Sigmoid colon (tissue), 7 donors: Measurements from ENCODE around the gene MAP2. TPM values are rescaled to one million over a fixed set of nuclear protein-coding genes. Genes with fewer than 3 reads are reported as not detected.

ENCODE experiments used
- DNase-seq: peaks from one replicate; pipeline ENCODE4 v3.0.0-alpha.2; 2019
- H3K27ac ChIP-seq, 4 donors: fragments of 200-600 bp; sonication (generic); one replicate each; pipeline ENCODE4 v1.5.1; 2016 to 2019; ENCODE audit warnings: mild to moderate bottlenecking in 1 of 4
- H3K27me3 ChIP-seq, 3 donors: fragments of 200-600 bp; sonication (generic); one replicate each; pipeline ENCODE4 v1.5.1; 2019; ENCODE audit warnings: mild to moderate bottlenecking in 1 of 3
- H3K36me3 ChIP-seq, 4 donors: fragments of 200-600 bp; sonication (generic); one replicate each; pipeline ENCODE4 v1.5.1; 2016 to 2019
- H3K4me1 ChIP-seq, 4 donors: fragments of 200-600 bp; sonication (generic); one replicate each; pipeline ENCODE4 v1.5.1; 2017 to 2019
- H3K4me3 ChIP-seq, 4 donors: fragments of 200-600 bp; sonication (generic); one replicate each; pipeline ENCODE4 v1.5.1; 2017 to 2019; ENCODE audit warnings: mild to moderate bottlenecking in 2 of 4, moderate library complexity in 1 of 4
- H3K9me3 ChIP-seq, 4 donors: fragments of 200-600 bp in 3 of 4; sonication (generic) in 3 of 4; one replicate each; pipeline versions ENCODE4 v1.5.1 to v1.6.1; 2013 to 2019
- CTCF ChIP-seq, 4 experiments: fragments of 450-650 bp in 3 of 4; fragments of 200-600 bp in 1 of 4; IDR thresholded peaks; one replicate each; pipeline ENCODE4 v1.5.1; 2016 to 2019; ENCODE audit warnings: antibody characterized with exemption in 4 of 4, mild to moderate bottlenecking in 3 of 4, moderate library complexity in 2 of 4
- EP300 ChIP-seq, 4 donors: sonication (generic); formaldehyde crosslinking; IDR thresholded peaks; one replicate each; pipeline ENCODE4 v1.6.1; 2017; ENCODE audit warnings: antibody characterized with exemption in 4 of 4
- POLR2A ChIP-seq, 2 donors: fragments of 450-650 bp; IDR thresholded peaks; one replicate each; pipeline ENCODE4 v1.6.1; 2016; ENCODE audit warnings: antibody characterized with exemption in 2 of 2, mild to moderate bottlenecking in 2 of 2, moderate library complexity in 2 of 2
- POLR2AphosphoS5 ChIP-seq, 4 donors: sonication (generic); formaldehyde crosslinking; IDR thresholded peaks; one replicate each; pipeline ENCODE4 v1.6.1; 2017; ENCODE audit warnings: antibody characterized with exemption in 4 of 4
- WGBS, 2 donors: extraction: QIAGEN DNeasy Blood & Tissue Kit; methylation state at CpG; one replicate each; pipeline ENCODE4 v1.1.7; 2013; 5-methylcytosine and 5-hydroxymethylcytosine counted together
- intact Hi-C: fragments of 100-400 bp; cut with DNase I; formaldehyde crosslinking; loops from one replicate; pipeline ENCODE4 v1.15.1; 2023
- polyA plus RNA-seq, 3 donors: library from polyadenylated mRNA; stranded (reverse); fragments of 200-250 nt; gene quantifications; one replicate each; pipeline ENCODE4 v1.2.3, GENCODE V29; 2013
- total RNA-seq, 4 donors: library from RNA; depleted of rRNA; stranded (reverse); fragments of >200 nt; gene quantifications; one replicate each; pipeline ENCODE4 v1.1.0, GENCODE V29; 2016
- donor health status: healthy with polysubstance abuse.
- donor health status: Bipolar disorder and iron deficiency.
- donor health status: healthy.

MAP2 gene
- total and polyA plus RNA-seq, 7 donors, result 0.46 to 21.8 (median 8.4) TPM

DNA sequence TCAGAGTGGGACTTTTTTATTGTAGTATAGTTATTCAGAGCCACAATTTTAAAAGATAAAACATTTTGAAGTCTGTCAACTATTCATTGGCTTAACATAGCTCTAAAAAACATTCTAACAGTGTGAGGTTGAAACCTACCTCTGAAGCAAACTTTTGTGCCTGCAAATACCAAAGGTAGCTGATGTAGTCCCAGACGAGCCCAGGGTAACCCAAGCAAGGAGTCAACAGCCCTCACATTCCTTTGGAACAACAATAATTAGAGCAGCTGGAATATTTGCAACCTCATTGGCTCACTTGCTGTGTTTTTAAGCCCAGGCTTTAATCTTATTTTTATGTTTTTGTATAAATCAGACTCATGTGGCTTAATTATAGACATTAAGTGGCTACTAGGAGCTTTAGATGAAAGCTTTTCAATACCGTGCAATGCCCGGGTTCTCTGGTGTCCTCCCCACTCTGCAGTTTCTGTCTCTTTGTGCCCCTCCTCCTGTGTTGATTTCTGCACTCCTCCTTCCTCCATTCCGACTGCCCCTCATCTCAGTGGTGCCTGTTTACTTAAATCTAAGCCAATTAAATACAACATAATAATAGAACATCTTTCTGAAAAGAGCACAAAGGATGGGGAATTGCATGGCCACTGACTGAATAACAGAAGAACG is 189.9 kb downstream of the MAP2 start:
- DNase-seq, result no peak
- H3K27me3 ChIP-seq, result no peaks in the 10 kb centered on the region
- H3K27ac ChIP-seq, result no peak overlapping the region
- TF ChIP-seq POLR2A (IDR thresholded peaks at IDR 0.05) (no peak), EP300 (IDR thresholded peaks at IDR 0.05) (no peak), POLR2AphosphoS5 (IDR thresholded peaks at IDR 0.05) (no peak), CTCF (IDR thresholded peaks at IDR 0.05) (no peak)
- H3K4me1 ChIP-seq, result no peaks in the 10 kb centered on the region
- H3K9me3 ChIP-seq, result peaks cover 0 to 2% (median 0%) of the 10 kb centered on the region in 4 donors
- intact Hi-C loops, result no loop called here
- no peak overlapping the region for H3K4me3 ChIP-seq
- 48 to 51% methylated on average over 5 of the region's 5 CpGs for WGBS, 2 donors
- H3K36me3 ChIP-seq, result no peaks in the 10 kb centered on the region

- TF ChIP-seq EP300 (IDR thresholded peaks at IDR 0.05) (no peak), POLR2AphosphoS5 (IDR thresholded peaks at IDR 0.05) (no peak), POLR2A (IDR thresholded peaks at IDR 0.05) (no peak)
- H3K27me3 ChIP-seq, result no peaks in the 10 kb centered on the region
- peaks cover 0 to 2% (median 0%) of the 10 kb centered on the region in 4 donors for H3K9me3 ChIP-seq
- intact Hi-C loops, result no loop called here
- WGBS, 2 donors, result 42 to 47% methylated on average over 6 of the region's 6 CpGs
- DNase-seq, result no peak
- no peak overlapping the region for H3K4me3 ChIP-seq
- H3K4me1 ChIP-seq, result no peaks in the 10 kb centered on the region
- no peak overlapping the region for H3K27ac ChIP-seq
- no peaks in the 10 kb centered on the region for H3K36me3 ChIP-seq
These were observed 191.0 kb downstream of the MAP2 start for GRCh38 chr2:209614690-209615369.

GRCh38 chr2:209619782-209620181 is 195.9 kb downstream of the MAP2 start:
- Histone ChIP-seq H3K9me3 (peaks cover 0 to 2% (median 0%) of the 10 kb centered on the region in 4 donors), H3K27ac (no peak overlapping the region), H3K4me3 (no peak overlapping the region), H3K27me3 (no peaks in the 10 kb centered on the region), H3K4me1 (no peaks in the 10 kb centered on the region), H3K36me3 (no peaks in the 10 kb centered on the region)
- DNase-seq, result no peak
- intact Hi-C loops, result no loop called here
- TF ChIP-seq POLR2AphosphoS5 (IDR thresholded peaks at IDR 0.05), result no peak
- no peak for TF ChIP-seq CTCF (IDR thresholded peaks at IDR 0.05)
- no peak for TF ChIP-seq EP300 (IDR thresholded peaks at IDR 0.05)
- TF ChIP-seq POLR2A (IDR thresholded peaks at IDR 0.05), result no peak

DNA sequence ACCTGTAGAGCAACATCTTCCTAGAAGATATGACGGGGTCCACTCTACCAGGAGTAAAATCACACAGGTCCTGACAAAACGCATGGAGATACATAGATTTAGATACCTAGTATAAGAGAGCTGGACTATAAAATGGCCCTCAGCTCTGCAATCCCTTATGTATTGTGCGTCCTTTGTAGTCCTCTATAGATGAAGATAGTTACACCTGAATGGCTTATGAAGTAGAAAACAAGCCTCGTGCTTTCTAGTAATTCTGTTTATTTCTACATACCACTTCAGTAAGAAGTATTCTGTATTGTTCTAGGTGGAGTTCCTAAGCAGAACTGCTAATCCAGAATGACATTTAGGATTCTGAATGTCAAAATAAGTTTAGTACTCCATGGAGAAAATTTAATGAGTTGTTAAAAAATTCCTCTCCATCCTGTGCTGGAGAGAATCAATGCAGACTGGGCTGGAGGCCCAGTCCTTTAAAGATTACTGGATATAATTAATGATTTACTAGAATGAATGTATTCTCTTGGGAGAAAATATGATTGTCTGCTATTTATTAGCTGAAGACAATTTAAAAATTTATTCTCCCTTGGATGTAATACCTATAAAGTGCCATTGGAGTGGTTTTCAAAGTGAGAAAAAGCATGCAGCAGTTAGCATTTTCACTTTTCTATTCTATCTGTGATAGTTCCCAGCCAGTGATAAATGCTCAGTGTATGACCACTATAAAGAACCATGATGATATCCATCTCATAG is 200.5 kb downstream of the MAP2 start:
- TF ChIP-seq POLR2A (IDR thresholded peaks at IDR 0.05) (no peak), CTCF (IDR thresholded peaks at IDR 0.05) (no peak), POLR2AphosphoS5 (IDR thresholded peaks at IDR 0.05) (no peak), EP300 (IDR thresholded peaks at IDR 0.05) (no peak)
- intact Hi-C loops, result no loop called here
- H3K36me3 ChIP-seq, result no peaks in the 10 kb centered on the region
- no peaks in the 10 kb centered on the region for H3K4me1 ChIP-seq
- H3K4me3 ChIP-seq, result no peak overlapping the region
- no peaks in the 10 kb centered on the region for H3K9me3 ChIP-seq
- 84 to 87% methylated on average over 4 of the region's 4 CpGs for WGBS, 2 donors
- H3K27me3 ChIP-seq, result no peaks in the 10 kb centered on the region
- H3K27ac ChIP-seq, result no peak overlapping the region
- no peak for DNase-seq

DNA sequence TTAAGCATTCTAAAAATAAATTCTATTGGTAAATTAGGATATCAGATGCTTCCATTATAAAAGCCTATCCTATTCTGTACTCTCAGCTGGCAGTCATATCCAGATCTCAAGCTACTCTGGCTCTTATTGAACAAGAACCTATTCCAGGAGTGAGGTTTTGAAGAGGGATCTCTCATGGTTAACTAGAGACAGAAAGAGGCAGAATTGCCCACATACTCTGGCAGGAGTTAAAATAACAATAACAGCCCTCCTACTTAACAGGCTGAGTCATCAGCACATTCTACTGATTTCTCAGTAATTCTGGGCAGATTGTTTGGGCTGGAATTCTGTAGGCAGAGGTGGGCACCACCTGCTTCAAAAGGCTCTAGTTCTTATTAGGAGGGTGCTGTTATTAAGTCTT is 205.8 kb downstream of the MAP2 start:
- intact Hi-C loops, result no loop called here
- no peaks in the 10 kb centered on the region for H3K9me3 ChIP-seq
- H3K4me1 ChIP-seq, result no peaks in the 10 kb centered on the region
- TF ChIP-seq EP300 (IDR thresholded peaks at IDR 0.05), result no peak
- no peak for TF ChIP-seq CTCF (IDR thresholded peaks at IDR 0.05)
- TF ChIP-seq POLR2A (IDR thresholded peaks at IDR 0.05), result no peak
- TF ChIP-seq POLR2AphosphoS5 (IDR thresholded peaks at IDR 0.05), result no peak
- no peak overlapping the region for H3K4me3 ChIP-seq
- no peak for DNase-seq
- no peaks in the 10 kb centered on the region for H3K27me3 ChIP-seq
- no peak overlapping the region for H3K27ac ChIP-seq
- H3K36me3 ChIP-seq, result no peaks in the 10 kb centered on the region
